ENCODE measurements around the gene FLYWCH1.

GRCh38 chr16:2938206-2938605 is 26.5 kb downstream of the FLYWCH1 start:
- TF ChIP-seq EZH2 (IDR thresholded peaks at IDR 0.05; ENCODE audit: insufficient read depth, poor library complexity, severe bottlenecking), result no peak
- TF ChIP-seq EZH2phosphoT487 (IDR thresholded peaks at IDR 0.05; ENCODE audit: insufficient read depth, low read depth), result no peak

Data from GM23248 (cell line).